Progenitor cell of endocrine pancreas (in vitro differentiated cells): ENCODE results near the gene ADAMTS2. TPM values are rescaled to one million over a fixed set of nuclear protein-coding genes. Genes with fewer than 3 reads are reported as not detected.

Experiments used
- DNase-seq: peaks from one replicate; pipeline ENCODE4 v3.0.0; 2021; ENCODE audit warnings: low spot score; ENCODE audit not compliant: unreplicated experiment
- H3K27ac Mint-ChIP-seq: 2 replicates; pipeline ENCODE4 v1.8.0; 2021; ENCODE audit warnings: mild to moderate bottlenecking, moderate library complexity, mixed read lengths
- H3K27me3 Mint-ChIP-seq: 2 replicates; pipeline ENCODE4 v1.8.0; 2021; ENCODE audit warnings: mixed read lengths
- H3K36me3 Mint-ChIP-seq: 2 replicates; pipeline ENCODE4 v1.8.0; 2022; ENCODE audit warnings: mixed read lengths; ENCODE audit not compliant: insufficient read depth
- H3K4me1 Mint-ChIP-seq: 2 replicates; pipeline ENCODE4 v1.8.0; 2021; ENCODE audit warnings: low read depth, mixed read lengths
- H3K4me3 Mint-ChIP-seq: 2 replicates; pipeline ENCODE4 v1.8.0; 2021; ENCODE audit warnings: low read depth, mild to moderate bottlenecking, moderate library complexity, mixed read lengths
- H3K9me3 Mint-ChIP-seq: 2 replicates; pipeline ENCODE4 v1.8.0; 2021; ENCODE audit warnings: low read depth, mixed read lengths
- total RNA-seq: library from RNA; stranded (reverse); gene quantifications from 2 replicates; pipeline ENCODE4 v1.2.1, GENCODE V29; 2021
- TF ChIP-seq, protein P1 (sequence below): fragments of 200-600 bp; sonication (generic); IDR thresholded peaks from one replicate; pipeline ENCODE4 v1.5.0; 2021; ENCODE audit warnings: antibody characterized with exemption, mild to moderate bottlenecking; ENCODE audit not compliant: unreplicated experiment

The ADAMTS2 gene
- total RNA-seq, 1 donor from 2014 or later = 2.5 TPM

DNA sequence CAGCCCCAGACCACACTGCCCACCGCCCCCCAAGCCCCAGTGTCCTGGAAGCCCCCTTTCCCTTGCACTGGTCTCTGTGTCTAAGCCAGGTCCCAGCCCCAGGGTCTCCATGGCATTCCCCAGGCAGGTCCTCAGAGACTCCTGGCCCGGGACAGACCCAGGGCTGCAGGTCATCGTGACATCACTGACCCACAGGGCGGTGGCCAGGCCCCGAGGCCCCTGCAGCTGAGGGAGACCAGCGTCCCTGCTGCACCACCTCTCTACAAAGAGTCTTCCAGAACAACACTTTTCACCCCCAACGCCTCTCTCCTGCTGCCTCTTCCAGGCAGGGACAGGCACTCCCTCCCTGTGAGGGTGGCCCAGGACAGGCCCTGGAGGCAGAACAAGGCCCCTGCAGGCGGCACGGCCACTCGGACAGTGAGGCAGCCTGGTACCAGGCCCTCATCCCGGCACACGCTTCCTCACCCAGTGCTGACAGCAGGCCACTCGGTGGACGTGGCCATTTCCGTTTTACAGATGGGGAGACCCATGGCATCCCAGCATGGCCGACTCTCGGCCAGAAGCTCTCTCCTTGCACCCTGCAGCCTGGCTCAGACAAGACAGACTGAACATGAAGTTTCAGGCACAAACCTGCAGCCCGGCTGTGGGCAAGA, 136.4 kb downstream of the ADAMTS2 start:
- Mint-ChIP-seq H3K27ac (no peak overlapping the region), H3K36me3 (no peaks in the 10 kb centered on the region), H3K9me3 (no peaks in the 10 kb centered on the region), H3K4me1 (no peaks in the 10 kb centered on the region), H3K27me3 (no peaks in the 10 kb centered on the region), H3K4me3 (no peak overlapping the region)
- TF ChIP-seq, protein P1, sequence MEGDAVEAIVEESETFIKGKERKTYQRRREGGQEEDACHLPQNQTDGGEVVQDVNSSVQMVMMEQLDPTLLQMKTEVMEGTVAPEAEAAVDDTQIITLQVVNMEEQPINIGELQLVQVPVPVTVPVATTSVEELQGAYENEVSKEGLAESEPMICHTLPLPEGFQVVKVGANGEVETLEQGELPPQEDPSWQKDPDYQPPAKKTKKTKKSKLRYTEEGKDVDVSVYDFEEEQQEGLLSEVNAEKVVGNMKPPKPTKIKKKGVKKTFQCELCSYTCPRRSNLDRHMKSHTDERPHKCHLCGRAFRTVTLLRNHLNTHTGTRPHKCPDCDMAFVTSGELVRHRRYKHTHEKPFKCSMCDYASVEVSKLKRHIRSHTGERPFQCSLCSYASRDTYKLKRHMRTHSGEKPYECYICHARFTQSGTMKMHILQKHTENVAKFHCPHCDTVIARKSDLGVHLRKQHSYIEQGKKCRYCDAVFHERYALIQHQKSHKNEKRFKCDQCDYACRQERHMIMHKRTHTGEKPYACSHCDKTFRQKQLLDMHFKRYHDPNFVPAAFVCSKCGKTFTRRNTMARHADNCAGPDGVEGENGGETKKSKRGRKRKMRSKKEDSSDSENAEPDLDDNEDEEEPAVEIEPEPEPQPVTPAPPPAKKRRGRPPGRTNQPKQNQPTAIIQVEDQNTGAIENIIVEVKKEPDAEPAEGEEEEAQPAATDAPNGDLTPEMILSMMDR = no peak
- no peak for DNase-seq

DNA sequence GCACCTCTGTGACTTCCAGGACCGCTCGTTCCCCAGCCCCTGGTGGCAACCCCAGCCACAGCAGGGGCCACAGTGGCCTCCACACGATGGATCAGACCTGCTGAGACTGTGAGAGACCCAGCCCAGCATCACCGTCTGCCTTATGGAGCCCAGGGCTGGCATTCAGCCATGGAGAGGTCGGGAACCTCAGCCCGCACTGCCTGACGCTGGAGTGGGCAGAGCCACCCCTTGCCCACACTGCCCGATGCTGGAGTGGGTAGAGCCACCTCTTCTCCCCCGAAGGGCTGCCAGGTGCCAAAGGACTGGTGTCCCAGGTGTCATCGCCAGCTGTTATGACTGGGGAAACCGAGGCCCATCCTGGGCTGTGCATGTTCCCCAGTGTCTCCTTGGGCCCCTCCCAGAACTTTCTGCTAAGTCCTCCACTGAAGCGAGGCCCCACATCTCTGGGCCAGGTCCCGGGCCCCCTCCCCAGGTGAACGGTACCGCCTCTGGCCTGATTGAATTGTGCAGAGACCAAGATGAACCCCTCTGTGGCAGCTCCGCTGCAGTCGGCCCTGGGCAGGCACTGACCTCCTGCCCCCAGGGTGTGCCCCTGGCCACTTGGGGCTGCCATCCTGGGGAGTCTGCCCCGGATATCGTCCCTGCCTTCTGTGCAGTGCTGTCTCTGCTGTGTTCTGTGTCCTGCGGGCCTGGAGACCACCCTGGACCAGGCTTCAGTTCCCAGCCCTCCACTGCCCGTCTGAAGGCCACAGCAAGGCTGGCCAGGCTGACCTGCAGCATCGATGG, 137.1 kb downstream of the ADAMTS2 start:
- Mint-ChIP-seq H3K27ac (no peak overlapping the region), H3K9me3 (no peaks in the 10 kb centered on the region), H3K27me3 (no peaks in the 10 kb centered on the region), H3K36me3 (no peaks in the 10 kb centered on the region), H3K4me1 (no peaks in the 10 kb centered on the region), H3K4me3 (no peak overlapping the region)
- TF ChIP-seq, protein P1 = no peak
- no peak for DNase-seq

- Mint-ChIP-seq H3K36me3 (no peaks in the 10 kb centered on the region), H3K27me3 (no peaks in the 10 kb centered on the region), H3K27ac (no peak overlapping the region), H3K4me1 (no peaks in the 10 kb centered on the region), H3K4me3 (no peak overlapping the region), H3K9me3 (no peaks in the 10 kb centered on the region)
- no peak for DNase-seq
- TF ChIP-seq, protein P1 = no peak
Measured at GRCh38 chr5:179207470-179207869, 137.8 kb downstream of the ADAMTS2 start.

GRCh38 chr5:179206366-179206765, 138.9 kb downstream of the ADAMTS2 start:
- TF ChIP-seq, protein P1 = no peak
- Mint-ChIP-seq H3K4me3 (no peak overlapping the region), H3K9me3 (no peaks in the 10 kb centered on the region), H3K27me3 (no peaks in the 10 kb centered on the region), H3K27ac (no peak overlapping the region), H3K36me3 (no peaks in the 10 kb centered on the region), H3K4me1 (no peaks in the 10 kb centered on the region)
- DNase-seq = no peak

DNA sequence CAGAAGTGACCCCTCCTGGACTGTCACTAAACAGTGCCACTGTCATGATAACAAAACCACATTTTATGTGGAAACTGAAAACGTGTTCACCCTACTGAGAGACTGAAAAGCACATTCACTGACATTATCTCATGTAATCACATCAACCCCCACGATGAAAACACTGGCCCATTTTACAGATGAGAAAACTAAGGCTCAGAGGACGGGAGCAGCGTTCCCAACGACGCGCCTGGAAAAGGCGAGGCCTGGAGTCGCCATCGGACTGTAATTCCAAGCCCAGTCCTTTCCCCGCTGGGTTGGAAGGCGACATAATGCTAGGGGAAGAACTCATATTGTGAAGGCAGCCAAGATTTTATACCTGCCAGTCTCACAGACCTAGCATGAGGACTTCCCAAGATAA, 140.0 kb downstream of the ADAMTS2 start:
- Mint-ChIP-seq H3K27me3 (no peaks in the 10 kb centered on the region), H3K4me1 (no peaks in the 10 kb centered on the region), H3K4me3 (no peak overlapping the region), H3K36me3 (no peaks in the 10 kb centered on the region), H3K9me3 (no peaks in the 10 kb centered on the region), H3K27ac (no peak overlapping the region)
- TF ChIP-seq, protein P1 = no peak
- DNase-seq = no peak
